8988T (cell line): Measurements from ENCODE around the gene SSUH2.

Experiments used
- DNase-seq: peaks from one replicate; pipeline ENCODE4 v3.0.0; 2011

The SSUH2 gene

GRCh38 chr3:8639659-8640000 is 5.0 kb downstream of the SSUH2 start:
- DNase-seq: no peak

- no peak for DNase-seq
These were observed 5.5 kb downstream of the SSUH2 start for GRCh38 chr3:8638994-8639658.

- no peak for DNase-seq
These were observed 7.2 kb downstream of the SSUH2 start for GRCh38 chr3:8637348-8637747.

- no peak for DNase-seq
These were observed 9.0 kb downstream of the SSUH2 start for GRCh38 chr3:8635631-8636030.

GRCh38 chr3:8635125-8635524 is 9.5 kb downstream of the SSUH2 start:
- no peak for DNase-seq

GRCh38 chr3:8632402-8633237 is 12.0 kb downstream of the SSUH2 start:
- DNase-seq: no peak

- no peak for DNase-seq
These were observed 12.9 kb downstream of the SSUH2 start for GRCh38 chr3:8631661-8632060.

GRCh38 chr3:8629151-8630021 is 15.2 kb downstream of the SSUH2 start:
- peak; percentile 81 for DNase-seq

- DNase-seq: no peak
These were observed 16.6 kb downstream of the SSUH2 start for GRCh38 chr3:8627949-8628348.

GRCh38 chr3:8627201-8627940 is 17.2 kb downstream of the SSUH2 start:
- DNase-seq: no peak

- DNase-seq: no peak
These were observed 18.6 kb downstream of the SSUH2 start for GRCh38 chr3:8625991-8626390.

GRCh38 chr3:8624612-8625011 is 20.0 kb downstream of the SSUH2 start:
- DNase-seq: no peak

- no peak for DNase-seq
These were observed 20.9 kb downstream of the SSUH2 start for GRCh38 chr3:8623741-8624140.

GRCh38 chr3:8622873-8623691 is 21.5 kb downstream of the SSUH2 start:
- DNase-seq: peak; percentile 83

GRCh38 chr3:8621872-8622271 is 22.7 kb downstream of the SSUH2 start:
- no peak for DNase-seq

- no peak for DNase-seq
These were observed 23.5 kb downstream of the SSUH2 start for GRCh38 chr3:8621141-8621540.

GRCh38 chr3:8619548-8619947 is 25.1 kb downstream of the SSUH2 start:
- DNase-seq: no peak

GRCh38 chr3:8618950-8619349 is 25.6 kb downstream of the SSUH2 start:
- DNase-seq: no peak

GRCh38 chr3:8617921-8618320 is 26.7 kb downstream of the SSUH2 start:
- DNase-seq: no peak

- no peak for DNase-seq
These were observed 33.6 kb downstream of the SSUH2 start for GRCh38 chr3:8610951-8611350.

- no peak for DNase-seq
These were observed 35.7 kb downstream of the SSUH2 start for GRCh38 chr3:8608791-8609467.
